HG02885 (cell line): Measurements from ENCODE around the gene TYMP.

Source experiments
- ATAC-seq: cut with Tn5 transposase; IDR thresholded peaks from one replicate; pipeline ENCODE4 v1.9.1; 2021; ENCODE audit warnings: mild to moderate bottlenecking; ENCODE audit not compliant: unreplicated experiment, poor library complexity

The TYMP gene

DNA sequence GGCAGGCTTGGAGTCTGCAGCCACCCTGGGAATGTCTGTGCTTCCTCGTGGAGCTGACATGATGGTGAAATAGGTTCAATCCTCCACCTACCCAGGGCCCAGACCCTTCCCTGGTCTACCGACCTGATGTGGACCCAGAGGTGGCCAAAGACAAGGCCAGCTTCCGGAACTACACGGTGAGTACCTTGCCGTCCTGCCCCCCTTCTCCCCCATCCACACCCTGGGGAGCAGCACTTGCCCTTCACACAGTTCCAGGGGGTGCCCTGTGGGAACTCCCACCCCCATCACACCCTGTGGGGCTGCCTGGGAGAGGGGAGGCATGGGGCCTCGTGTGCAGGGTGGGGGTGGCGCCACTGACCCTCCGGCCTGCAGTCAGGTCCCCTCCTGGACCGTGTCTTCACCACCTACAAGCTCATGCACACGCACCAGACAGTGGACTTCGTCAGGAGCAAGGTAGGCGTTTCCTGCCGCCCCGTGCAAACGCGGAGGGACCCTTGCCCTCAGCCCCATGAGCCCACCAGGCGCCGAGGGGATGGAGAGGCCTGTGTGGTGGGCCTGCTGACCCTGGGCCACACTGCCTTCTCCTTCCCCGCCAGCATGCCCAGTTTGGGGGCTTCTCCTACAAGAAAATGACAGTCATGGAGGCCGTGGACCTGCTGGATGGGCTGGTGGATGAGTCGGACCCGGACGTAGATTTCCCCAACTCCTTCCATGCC lies 42.4 kb downstream of the TYMP start:
- no peak for ATAC-seq

DNA sequence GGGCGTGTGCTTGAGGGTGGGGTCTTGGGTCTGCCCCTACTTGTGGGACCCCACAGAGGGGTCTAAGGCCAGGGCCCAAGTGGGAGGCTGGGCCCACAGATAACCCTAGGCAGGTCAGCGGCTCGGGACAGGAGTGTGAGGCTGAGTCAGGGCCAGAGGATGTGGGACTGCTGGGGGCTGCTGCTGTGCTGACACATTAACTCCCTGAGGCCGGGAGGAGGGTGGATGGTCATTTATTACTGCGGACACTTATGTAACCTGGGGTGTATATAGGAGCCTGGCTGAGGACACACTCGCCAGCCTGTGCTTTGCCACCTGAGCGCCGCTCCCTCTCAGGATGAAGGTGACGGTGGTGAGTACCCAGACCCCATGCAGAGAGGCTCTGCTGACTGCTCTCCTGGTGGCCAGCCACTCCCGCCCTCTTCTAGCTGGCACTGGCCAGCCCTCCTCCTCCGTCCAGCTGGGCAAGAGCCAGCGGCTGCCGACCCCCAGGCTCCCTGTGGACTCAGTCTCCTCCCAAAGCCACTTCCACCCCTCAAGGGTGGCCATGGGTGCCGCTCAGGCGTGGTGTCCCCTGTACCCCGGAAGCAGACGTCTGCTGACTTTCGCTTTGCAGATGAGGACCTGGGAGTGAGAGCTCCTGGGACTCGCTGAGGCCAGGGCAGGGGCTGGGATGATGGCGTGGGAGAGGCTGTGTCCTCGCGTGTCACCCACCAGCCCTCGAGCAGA lies 43.1 kb downstream of the TYMP start, which contains the start of gene MIOX:
Gene MIOX (plus strand): TSS at position 299 of the 729 bp plus-strand sequence. CDS start 39 bp downstream, at position 338.
- ATAC-seq: no peak

DNA sequence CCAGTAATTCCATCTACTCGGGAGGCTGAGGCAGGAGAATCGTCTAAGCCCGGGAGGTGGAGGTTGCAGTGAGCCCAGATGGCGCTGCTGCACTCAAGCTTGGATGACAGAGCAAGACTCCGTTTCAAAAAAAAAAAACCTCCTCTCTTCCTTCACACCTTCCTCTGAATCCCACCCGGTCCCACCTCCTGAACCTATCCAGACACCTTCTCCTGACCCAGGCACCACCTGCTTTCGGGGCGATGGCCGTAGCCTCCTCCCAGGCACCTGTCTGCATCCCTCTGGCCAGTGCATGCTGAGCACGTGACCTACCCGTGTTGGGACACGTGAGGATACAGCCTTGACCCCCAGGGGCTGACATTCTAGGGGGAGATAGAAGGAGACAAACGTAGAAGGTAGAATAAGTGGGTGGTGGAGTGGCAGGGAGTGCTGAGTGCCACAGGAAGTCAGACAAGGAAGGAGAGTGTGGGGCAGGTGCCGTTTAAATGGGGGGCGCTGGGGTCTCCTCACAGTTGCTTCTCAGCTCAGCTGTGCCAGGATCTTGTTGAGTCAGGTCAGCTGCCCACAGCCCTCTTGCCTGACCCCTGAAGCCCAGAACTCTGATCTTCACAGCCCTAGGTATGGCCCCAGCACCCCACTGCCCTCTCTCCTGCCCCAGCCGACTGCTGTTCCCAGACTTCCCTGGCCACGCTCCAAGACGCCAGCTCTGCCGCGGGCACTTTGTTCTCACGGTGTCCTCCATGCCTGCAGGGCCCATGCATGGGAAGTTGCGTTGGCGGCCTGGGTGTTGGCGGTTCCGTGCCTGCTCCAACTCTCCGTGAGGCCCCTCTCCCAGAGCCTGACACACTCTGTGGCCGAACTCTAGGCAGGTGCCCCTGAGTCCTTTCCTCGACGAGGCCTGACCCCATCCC lies 44.3 kb downstream of the TYMP start:
- ATAC-seq: no peak

DNA sequence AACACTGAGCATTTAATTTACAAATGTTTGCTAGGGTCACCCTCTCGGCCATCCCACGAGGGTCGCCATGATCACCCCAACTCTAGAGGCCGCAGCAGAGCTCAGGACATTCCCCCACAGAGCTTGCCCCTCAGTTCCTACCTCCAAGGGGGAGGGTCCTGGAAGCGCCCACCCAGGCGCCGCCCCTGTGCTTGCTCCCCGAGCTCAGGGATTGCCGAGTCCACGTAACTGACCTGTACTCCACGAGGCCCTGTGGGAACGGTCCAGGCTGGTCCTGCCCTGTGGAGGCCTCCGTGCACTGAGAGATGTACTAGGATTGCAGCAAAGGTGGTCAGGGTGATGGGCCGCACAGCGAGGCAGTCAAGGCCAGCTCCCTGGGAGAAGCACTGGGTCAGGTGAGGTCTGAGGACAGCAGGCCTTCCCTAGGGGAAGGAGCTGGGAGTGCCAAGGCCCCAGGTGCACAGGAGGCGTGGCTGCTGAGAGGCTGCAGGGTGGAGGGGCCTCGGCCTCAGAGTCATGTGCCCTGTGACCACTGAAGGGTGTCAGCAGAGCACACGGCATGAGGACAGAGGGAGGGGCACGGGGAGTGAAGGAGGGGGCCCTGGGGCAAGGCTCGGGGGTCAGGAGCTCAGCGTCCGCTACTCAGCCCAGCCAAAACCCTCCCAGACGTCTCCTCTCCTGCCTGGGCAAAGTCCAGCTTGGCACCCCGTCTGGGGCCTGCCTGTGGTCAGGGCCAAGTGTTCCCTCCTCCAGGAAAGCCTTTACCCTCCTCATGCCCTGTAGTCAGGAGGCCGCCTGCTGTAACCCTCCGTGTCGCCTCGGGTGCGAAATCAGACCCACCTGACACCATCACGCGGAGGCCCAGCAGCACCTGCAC lies 45.6 kb downstream of the TYMP start:
- no peak for ATAC-seq

DNA sequence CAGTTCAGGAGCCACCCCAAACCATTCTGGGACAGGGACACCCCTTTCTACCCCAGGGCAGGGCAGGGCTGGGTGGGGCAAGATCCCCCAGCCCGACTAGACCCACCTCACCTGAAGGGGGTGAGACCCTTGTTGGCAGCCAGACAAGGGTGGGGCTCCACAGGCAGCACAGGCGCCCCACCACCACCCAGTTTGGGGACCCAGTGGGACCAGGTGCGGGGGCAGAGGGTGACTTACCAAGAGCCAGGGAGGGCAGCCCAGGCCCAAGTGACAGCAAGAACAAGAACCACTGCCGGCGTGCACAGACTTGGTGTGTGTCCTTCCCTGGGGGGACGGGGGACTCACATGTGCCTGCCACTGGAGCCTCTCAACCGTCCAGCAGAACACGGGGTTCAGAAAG lies 46.3 kb downstream of the TYMP start:
- ATAC-seq: no peak

DNA sequence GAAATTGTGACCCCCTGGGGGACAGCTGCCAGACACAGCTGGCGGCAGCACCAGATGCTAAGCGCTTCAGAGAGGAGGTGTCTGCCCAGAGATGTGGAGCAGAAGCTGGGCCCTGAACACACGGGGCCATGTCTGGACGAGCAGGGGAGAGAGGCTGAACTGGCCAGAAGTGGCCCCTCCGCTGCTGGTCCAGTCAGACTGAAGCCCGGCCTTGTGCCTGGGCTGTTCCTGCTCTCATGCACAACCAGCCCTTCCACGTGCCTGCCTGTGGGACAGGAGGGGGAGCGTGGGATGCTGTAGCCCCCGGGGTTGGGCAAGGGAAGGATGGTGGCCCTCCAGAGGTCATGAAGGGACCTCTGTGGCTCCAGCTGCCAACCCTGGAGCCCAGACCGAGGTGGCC lies 46.7 kb downstream of the TYMP start:
- ATAC-seq: no peak

DNA sequence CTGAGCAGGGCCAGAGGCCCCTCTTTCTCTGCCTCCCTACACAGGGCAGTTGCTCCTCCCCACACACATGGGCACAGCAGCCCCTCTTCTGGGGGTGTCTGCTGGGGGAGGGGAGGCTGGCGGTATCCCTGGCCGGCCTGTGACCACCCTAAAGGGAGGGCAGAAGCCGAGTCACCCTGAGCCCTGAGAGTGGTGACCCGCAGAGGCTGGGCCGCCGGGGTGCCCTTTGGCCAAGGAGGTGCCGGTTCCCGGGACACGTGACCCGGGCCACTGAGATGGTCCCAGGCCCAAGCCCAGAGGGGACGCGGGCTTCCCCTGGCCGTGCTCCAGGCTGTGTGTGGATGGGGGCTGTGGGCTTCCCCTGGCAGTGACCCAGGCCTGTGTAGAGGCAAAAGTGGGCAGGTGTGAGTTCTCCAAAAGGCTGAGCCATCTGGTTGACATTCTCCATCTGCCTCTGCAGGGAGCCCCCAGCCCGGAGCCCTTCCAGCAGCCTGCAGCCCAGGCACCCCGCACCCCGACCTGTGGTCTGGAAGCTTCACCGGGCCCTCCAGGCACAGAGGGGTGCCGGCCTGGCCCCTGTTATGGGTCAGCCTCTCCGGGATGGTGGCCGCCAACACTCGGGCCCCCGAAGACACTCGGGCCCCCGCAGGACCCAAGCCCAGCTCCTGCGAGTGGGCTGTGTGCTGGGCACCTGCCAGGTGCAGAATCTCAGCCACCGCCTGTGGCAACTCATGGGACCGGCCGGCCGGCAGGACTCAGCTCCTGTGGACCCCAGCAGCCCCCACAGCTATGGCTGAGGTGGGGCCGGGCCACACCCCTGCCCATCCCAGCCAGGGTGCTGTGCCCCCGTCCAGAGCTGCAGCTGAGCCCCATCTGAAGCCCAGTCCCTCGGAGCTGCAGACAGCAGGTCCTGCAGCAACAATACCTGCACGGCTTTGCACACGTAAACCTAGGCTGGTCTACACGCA lies 47.4 kb downstream of the TYMP start:
- ATAC-seq: no peak

DNA sequence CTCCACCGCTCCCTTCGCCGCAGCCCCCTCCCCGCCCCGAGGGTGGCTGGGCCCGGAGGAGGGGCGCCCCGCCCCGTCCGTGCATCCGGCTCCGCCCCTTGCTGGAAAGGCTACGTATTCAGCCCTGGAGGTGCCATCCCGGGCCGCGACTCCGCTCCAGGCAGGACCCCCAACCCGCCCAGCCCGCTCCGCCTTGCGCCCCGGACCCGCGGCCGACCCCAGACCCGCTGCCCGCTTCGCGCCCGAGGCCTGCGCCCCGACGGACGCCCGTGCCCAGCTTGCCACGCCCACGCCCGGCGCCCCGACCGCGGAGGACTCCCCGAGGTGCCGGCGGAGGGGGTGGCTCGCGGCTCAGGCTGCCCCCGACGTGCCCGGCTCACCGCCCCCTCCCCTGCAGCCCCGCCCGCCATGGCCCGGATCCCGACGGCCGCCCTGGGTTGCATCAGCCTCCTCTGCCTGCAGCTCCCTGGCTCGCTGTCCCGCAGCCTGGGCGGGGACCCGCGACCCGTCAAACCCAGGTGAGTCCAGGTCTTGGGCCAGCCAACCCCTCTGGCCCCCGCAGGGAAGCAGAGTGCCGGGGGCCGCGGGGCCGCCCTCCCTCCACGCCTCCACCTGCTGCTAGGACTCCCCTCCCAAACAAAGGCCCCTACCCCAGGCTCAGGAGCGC lies 48.2 kb downstream of the TYMP start, which contains the start of gene ADM2:
Gene ADM2 (plus strand): TSS at position 104 of the 667 bp plus-strand sequence. CDS start 305 bp downstream, at position 409.
- no peak for ATAC-seq

DNA sequence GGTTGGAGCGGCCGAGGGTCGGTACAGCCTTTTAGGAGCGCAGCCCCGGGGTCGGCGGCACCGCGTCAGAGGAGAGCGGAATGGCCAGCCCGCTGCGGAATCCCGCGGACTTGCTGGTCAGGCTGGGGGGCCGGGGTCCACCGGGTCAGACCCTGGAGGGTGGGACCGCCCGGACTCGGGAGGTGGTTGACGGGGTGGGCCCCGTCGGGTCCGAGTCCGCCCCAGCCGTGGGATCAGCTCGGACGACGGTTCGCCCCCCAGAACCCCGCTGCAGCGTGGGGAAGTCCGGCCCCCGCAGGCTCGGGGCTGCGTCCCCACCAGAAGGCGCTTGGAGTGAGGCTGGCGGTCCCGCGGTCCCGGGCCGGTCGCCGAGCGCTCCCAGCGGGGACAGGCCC lies 48.8 kb downstream of the TYMP start:
- no peak for ATAC-seq

DNA sequence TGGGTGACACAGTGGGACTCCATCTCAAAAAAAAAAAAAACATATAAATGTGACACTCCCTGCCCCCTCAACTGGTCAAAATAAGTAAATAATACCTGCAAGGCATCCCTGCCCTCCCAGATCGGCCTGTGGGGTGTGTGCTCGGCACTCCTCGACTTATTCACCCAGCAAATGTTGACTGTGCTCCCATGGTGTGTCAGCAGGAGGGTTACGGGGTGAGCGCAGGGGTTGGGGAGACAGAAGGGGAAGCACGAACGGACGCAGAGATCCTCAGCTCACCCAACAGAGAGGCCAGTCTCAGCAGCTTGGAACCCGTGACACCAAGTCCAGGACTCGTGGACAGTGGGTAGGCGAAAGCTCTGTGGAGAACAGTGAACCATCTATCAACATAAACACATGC lies 50.1 kb downstream of the TYMP start:
- ATAC-seq: no peak

DNA sequence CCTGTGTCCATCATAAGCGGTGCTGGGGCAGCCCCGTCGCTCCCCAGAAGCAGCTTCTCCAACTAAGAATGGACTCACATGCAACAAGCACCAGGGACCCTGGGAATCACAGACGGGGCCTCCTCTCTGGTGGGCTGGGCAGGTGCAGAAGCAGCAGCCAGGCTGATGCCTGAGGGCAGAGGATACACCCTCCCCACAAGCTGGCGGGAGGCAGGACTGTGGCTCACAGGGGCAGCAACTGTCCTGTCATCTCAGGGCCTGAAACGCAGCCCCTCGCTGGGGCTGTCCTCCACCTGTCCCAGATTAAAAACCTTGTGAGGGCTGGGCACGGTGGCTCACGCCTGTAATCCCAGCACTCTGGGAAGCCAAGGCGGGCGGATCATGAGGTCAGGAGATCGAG lies 51.9 kb downstream of the TYMP start:
- ATAC-seq: no peak

DNA sequence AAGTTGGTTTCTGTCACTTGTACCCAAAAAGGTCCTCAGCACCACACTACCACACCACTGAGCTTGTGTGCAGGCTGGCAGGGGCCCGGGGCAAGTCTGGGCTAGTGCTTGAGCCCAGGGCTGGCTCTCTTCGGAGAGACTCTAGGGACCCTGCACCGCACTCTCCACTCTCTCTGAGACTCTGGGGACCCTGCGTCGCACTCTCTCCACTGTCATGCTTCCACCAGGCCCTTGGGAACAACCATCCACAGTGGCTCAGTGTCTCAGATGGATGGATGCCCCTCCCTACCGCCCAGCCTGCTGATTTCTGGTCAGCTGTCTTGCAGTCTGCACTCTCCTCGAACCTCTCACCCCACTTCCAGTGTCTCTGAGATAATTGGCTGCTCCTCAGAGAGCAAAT lies 52.9 kb downstream of the TYMP start:
- ATAC-seq: no peak
